Measurements from ENCODE around the gene MAP3K13. TPM values are rescaled to one million over a fixed set of nuclear protein-coding genes. Genes with fewer than 3 reads are reported as not detected.
A peak's percentile ranks its signal among the peaks of the same experiment; 100 is the strongest.
"Not testable (repeated sequence)": the region's sequence is repeated elsewhere in the genome, so short reads cannot be mapped to it uniquely, and the experiment has no call there.

Gene MAP3K13
- total and polyA plus RNA-seq, 2 donors = 11.3 to 34.5 TPM

- Histone ChIP-seq H3K9me3 (ENCODE audit: control insufficient read depth in 2 of 2, insufficient read depth in 1 of 2, low read length in 1 of 2) (no peaks in the 10 kb centered on the region), H3K4me1 (ENCODE audit: control insufficient read depth in 2 of 2, insufficient read depth in 2 of 2, low read length in 2 of 2) (no peaks in the 10 kb centered on the region), H3K27me3 (ENCODE audit: control insufficient read depth in 2 of 2, insufficient read depth in 1 of 2, low read length in 1 of 2) (no peaks in the 10 kb centered on the region), H3K27ac (ENCODE audit: low read depth in 1 of 2, low read length in 1 of 2) (no peak overlapping the region), H3K36me3 (ENCODE audit: control insufficient read depth in 2 of 2, insufficient read depth in 2 of 2, low read length in 1 of 2) (no peaks in the 10 kb centered on the region), H3K4me3 (ENCODE audit: low read length in 2 of 2) (no peak overlapping the region)
- 42% methylated on average over 13 of the region's 13 CpGs for WGBS
- DNase-seq (ENCODE audit: low read depth in 6 of 9, low spot score in 9 of 9) = peak; percentile 45 to 86 (median 74)
These were observed 8.9 kb upstream of the MAP3K13 start for GRCh38 chr3:185353823-185354614.

DNA sequence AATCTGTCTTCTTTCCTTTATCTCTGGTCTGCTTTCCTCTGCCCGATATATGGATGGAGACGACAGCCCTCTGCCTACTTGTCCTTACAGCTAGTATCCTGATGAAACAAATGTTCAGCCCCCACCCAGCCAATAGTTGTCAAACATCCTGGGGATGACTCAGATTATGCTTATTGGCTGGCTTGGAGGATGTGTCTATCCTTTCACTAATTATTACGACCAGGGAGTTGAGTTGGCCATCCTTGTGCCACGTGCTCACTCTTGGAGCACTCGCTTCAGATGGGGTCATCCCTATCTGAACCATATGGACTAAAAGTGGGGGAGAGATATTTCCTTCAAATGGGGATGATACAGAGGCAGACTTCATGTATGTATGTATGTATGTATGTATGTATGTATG, 6.4 kb upstream of the MAP3K13 start:
- no peak for DNase-seq (ENCODE audit: low read depth in 6 of 9, low spot score in 9 of 9)
- no peaks in the 10 kb centered on the region for H3K9me3 ChIP-seq (ENCODE audit: control insufficient read depth in 2 of 2, insufficient read depth in 1 of 2, low read length in 1 of 2)
- 95% methylated on average over 5 of the region's 5 CpGs for WGBS

GRCh38 chr3:185361920-185362319, 1.0 kb upstream of the MAP3K13 start:
- DNase-seq (ENCODE audit: low read depth in 6 of 9, low spot score in 9 of 9) = no peak
- no peak overlapping the region for H3K27ac ChIP-seq (ENCODE audit: low read depth in 1 of 2, low read length in 1 of 2)
- WGBS = 98% methylated on average over 2 of the region's 2 CpGs

More for the DNA sequence above, 6.4 kb upstream of the MAP3K13 start:
- H3K4me1 ChIP-seq (ENCODE audit: control insufficient read depth in 2 of 2, insufficient read depth in 2 of 2, low read length in 2 of 2) = no peaks in the 10 kb centered on the region
- H3K27ac ChIP-seq (ENCODE audit: low read depth in 1 of 2, low read length in 1 of 2) = no peak overlapping the region
- H3K27me3 ChIP-seq (ENCODE audit: control insufficient read depth in 2 of 2, insufficient read depth in 1 of 2, low read length in 1 of 2) = no peaks in the 10 kb centered on the region
- H3K36me3 ChIP-seq (ENCODE audit: control insufficient read depth in 2 of 2, insufficient read depth in 2 of 2, low read length in 1 of 2) = no peaks in the 10 kb centered on the region
- H3K4me3 ChIP-seq (ENCODE audit: low read length in 2 of 2) = no peak overlapping the region

DNA sequence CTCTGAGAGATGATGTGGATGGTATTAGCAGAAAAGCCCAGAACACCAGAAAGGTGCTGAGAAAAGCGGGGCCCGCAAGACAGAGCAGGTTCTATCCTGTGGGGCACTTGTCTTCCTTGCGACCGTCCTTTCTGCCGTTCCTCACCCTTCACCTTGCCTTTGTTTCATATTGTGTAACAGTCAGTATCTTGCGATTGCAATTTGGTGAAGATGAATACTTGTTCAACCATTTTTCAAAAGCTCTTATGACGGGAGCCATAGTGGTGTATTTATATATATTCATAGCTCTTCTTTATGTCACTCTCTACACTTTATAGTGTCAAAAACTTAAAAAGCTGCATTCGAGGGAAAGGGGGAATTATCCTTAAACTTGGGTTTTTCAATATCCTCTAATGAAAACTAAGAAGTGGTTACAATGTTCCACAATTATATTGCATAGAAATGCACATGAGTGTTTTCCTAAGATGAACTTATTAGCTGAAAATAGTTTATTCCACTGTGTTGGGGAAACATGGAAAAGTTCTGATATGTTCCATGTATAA, 797 bp downstream of the MAP3K13 start:
- H3K4me3 ChIP-seq (ENCODE audit: low read length in 2 of 2) = peak overlapping the region; percentile 26 to 47
- peaks cover 0 to 10% of the 10 kb centered on the region in 2 donors for H3K4me1 ChIP-seq (ENCODE audit: control insufficient read depth in 2 of 2, insufficient read depth in 2 of 2, low read length in 2 of 2)
- peaks cover 5 to 24% of the 10 kb centered on the region in 2 donors for H3K27me3 ChIP-seq (ENCODE audit: control insufficient read depth in 2 of 2, insufficient read depth in 1 of 2, low read length in 1 of 2)
- no peak for DNase-seq (ENCODE audit: low read depth in 6 of 9, low spot score in 9 of 9)
- peak overlapping the region in 1 of 2 donors; percentile 48 for H3K27ac ChIP-seq (ENCODE audit: low read depth in 1 of 2, low read length in 1 of 2)
- WGBS = 20% methylated on average over 8 of the region's 8 CpGs
- H3K9me3 ChIP-seq (ENCODE audit: control insufficient read depth in 2 of 2, insufficient read depth in 1 of 2, low read length in 1 of 2) = no peaks in the 10 kb centered on the region
- no peaks in the 10 kb centered on the region for H3K36me3 ChIP-seq (ENCODE audit: control insufficient read depth in 2 of 2, insufficient read depth in 2 of 2, low read length in 1 of 2)

More at GRCh38 chr3:185361920-185362319, 1.0 kb upstream of the MAP3K13 start:
- H3K4me3 ChIP-seq (ENCODE audit: low read length in 2 of 2) = no peak overlapping the region
- peaks cover 5 to 24% of the 10 kb centered on the region in 2 donors for H3K27me3 ChIP-seq (ENCODE audit: control insufficient read depth in 2 of 2, insufficient read depth in 1 of 2, low read length in 1 of 2)
- no peaks in the 10 kb centered on the region for H3K9me3 ChIP-seq (ENCODE audit: control insufficient read depth in 2 of 2, insufficient read depth in 1 of 2, low read length in 1 of 2)
- no peaks in the 10 kb centered on the region for H3K36me3 ChIP-seq (ENCODE audit: control insufficient read depth in 2 of 2, insufficient read depth in 2 of 2, low read length in 1 of 2)
- peaks cover 0 to 10% of the 10 kb centered on the region in 2 donors for H3K4me1 ChIP-seq (ENCODE audit: control insufficient read depth in 2 of 2, insufficient read depth in 2 of 2, low read length in 2 of 2)

DNA sequence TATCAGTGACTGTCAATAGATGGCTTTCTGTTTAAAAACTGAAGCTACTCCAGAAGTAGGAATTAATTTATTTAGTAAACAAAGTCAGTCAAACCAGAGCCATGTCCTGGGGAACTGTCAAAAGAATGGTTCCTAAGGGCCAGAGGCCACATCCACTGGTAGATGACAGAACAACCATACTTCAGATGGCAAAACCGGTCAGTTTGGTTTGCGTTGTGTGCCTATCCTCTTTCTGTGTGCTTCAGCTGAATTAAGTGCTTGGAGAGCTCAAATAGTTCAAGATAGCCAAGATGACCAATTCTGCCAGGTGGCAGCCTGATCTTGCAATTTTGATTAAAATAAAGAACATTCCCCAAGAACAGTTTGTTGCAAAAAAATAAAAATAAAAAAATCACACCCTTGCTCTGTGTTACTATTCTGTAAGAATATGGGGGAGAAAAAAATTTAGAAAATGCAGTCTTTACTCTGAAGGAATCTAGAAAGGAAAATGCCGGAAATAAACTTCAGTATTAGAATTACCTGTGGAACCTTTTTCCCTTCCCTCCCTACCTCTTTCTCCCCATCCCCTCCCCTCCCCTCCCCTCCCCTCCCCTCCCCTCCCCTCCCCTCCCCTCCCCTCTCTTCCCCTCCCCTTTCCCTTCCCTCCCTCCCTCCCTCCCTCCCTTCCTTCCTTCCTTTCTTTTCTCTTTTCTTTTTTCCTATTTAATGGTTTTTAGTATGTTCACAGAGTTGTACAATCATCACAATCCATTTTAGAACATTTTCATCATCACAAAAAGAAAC, 2.5 kb downstream of the MAP3K13 start:
- WGBS = 98% methylated on average over 3 of the region's 3 CpGs
- Histone ChIP-seq H3K27ac (ENCODE audit: low read depth in 1 of 2, low read length in 1 of 2) (no peak overlapping the region), H3K4me3 (ENCODE audit: low read length in 2 of 2) (no peak overlapping the region), H3K4me1 (ENCODE audit: control insufficient read depth in 2 of 2, insufficient read depth in 2 of 2, low read length in 2 of 2) (peaks cover 0 to 10% of the 10 kb centered on the region in 2 donors), H3K36me3 (ENCODE audit: control insufficient read depth in 2 of 2, insufficient read depth in 2 of 2, low read length in 1 of 2) (no peaks in the 10 kb centered on the region), H3K9me3 (ENCODE audit: control insufficient read depth in 2 of 2, insufficient read depth in 1 of 2, low read length in 1 of 2) (no peaks in the 10 kb centered on the region), H3K27me3 (ENCODE audit: control insufficient read depth in 2 of 2, insufficient read depth in 1 of 2, low read length in 1 of 2) (peaks cover 5 to 24% of the 10 kb centered on the region in 2 donors)
- DNase-seq (ENCODE audit: low read depth in 6 of 9, low spot score in 9 of 9) = no peak

- Histone ChIP-seq H3K36me3 (ENCODE audit: control insufficient read depth in 2 of 2, insufficient read depth in 2 of 2, low read length in 1 of 2) (no peaks in the 10 kb centered on the region), H3K27me3 (ENCODE audit: control insufficient read depth in 2 of 2, insufficient read depth in 1 of 2, low read length in 1 of 2) (peaks cover 5 to 24% of the 10 kb centered on the region in 2 donors), H3K27ac (ENCODE audit: low read depth in 1 of 2, low read length in 1 of 2) (no peak overlapping the region), H3K4me1 (ENCODE audit: control insufficient read depth in 2 of 2, insufficient read depth in 2 of 2, low read length in 2 of 2) (peaks cover 0 to 10% of the 10 kb centered on the region in 2 donors), H3K4me3 (ENCODE audit: low read length in 2 of 2) (no peak overlapping the region), H3K9me3 (ENCODE audit: control insufficient read depth in 2 of 2, insufficient read depth in 1 of 2, low read length in 1 of 2) (no peaks in the 10 kb centered on the region)
- 97% methylated on average over 1 of the region's 1 CpG for WGBS
- no peak for DNase-seq (ENCODE audit: low read depth in 6 of 9, low spot score in 9 of 9)
These were observed 3.1 kb downstream of the MAP3K13 start for GRCh38 chr3:185366074-185366335.

DNA sequence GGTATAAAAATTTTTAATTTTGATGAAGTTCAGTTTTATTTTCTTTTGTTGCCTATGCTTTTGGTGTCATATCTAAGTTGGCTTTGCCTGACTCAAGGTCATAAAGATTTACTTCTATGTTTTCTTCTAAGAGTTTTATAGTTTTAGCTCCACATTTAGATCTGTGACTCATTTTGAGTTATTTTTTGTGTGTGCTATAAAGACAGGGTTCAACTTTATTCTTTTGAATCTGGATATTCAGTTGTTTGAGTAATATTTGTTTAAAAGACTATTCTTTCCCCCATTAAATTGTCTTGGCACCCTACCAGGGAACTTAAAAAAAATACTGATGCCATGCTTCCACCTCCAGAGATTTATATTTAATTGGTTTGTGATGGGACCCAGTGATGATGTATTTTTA, 4.0 kb downstream of the MAP3K13 start:
- peaks cover 0 to 10% of the 10 kb centered on the region in 2 donors for H3K4me1 ChIP-seq (ENCODE audit: control insufficient read depth in 2 of 2, insufficient read depth in 2 of 2, low read length in 2 of 2)
- DNase-seq (ENCODE audit: low read depth in 6 of 9, low spot score in 9 of 9) = no peak
- H3K4me3 ChIP-seq (ENCODE audit: low read length in 2 of 2) = no peak overlapping the region
- H3K27ac ChIP-seq (ENCODE audit: low read depth in 1 of 2, low read length in 1 of 2) = no peak overlapping the region
- H3K36me3 ChIP-seq (ENCODE audit: control insufficient read depth in 2 of 2, insufficient read depth in 2 of 2, low read length in 1 of 2) = no peaks in the 10 kb centered on the region
- H3K27me3 ChIP-seq (ENCODE audit: control insufficient read depth in 2 of 2, insufficient read depth in 1 of 2, low read length in 1 of 2) = peaks cover 5 to 24% of the 10 kb centered on the region in 2 donors
- no peaks in the 10 kb centered on the region for H3K9me3 ChIP-seq (ENCODE audit: control insufficient read depth in 2 of 2, insufficient read depth in 1 of 2, low read length in 1 of 2)

- H3K4me1 ChIP-seq (ENCODE audit: control insufficient read depth in 2 of 2, insufficient read depth in 2 of 2, low read length in 2 of 2); DNase-seq (ENCODE audit: low read depth in 6 of 9, low spot score in 9 of 9); H3K4me3 ChIP-seq (ENCODE audit: low read length in 2 of 2); H3K27me3 ChIP-seq (ENCODE audit: control insufficient read depth in 2 of 2, insufficient read depth in 1 of 2, low read length in 1 of 2); H3K9me3 ChIP-seq (ENCODE audit: control insufficient read depth in 2 of 2, insufficient read depth in 1 of 2, low read length in 1 of 2); H3K27ac ChIP-seq (ENCODE audit: low read depth in 1 of 2, low read length in 1 of 2); H3K36me3 ChIP-seq (ENCODE audit: control insufficient read depth in 2 of 2, insufficient read depth in 2 of 2, low read length in 1 of 2): not testable (repeated sequence)
- WGBS = 82% methylated on average over 6 of the region's 6 CpGs
These were observed 7.4 kb downstream of the MAP3K13 start for GRCh38 chr3:185370349-185370748.
